Panc1 (cell line): ENCODE measurements around the gene INPP4B. TPM values are rescaled to one million over a fixed set of nuclear protein-coding genes. Genes with fewer than 3 reads are reported as not detected.

Experiments
- ATAC-seq: fragments of 200-7000 bp; cut with Tn5 transposase; 2 replicates; pipeline ENCODE4 v1.9.1; 2020; ENCODE audit warnings: mild to moderate bottlenecking, moderate library complexity
- BruUV-seq: library from RNA; stranded (reverse); fragments of 400-500 nt; replicated peaks from 2 replicates; lab custom pipeline; 2021; lab: Mats Ljungman, UMichigan
- CTCF ChIA-PET: fragments of 300-600 bp; sonication (Branson Sonifier 250); formaldehyde crosslinking; loops from one replicate; lab custom pipeline; 2022; ENCODE audit warnings: antibody characterized with exemption; lab: Charles Lee
- POLR2A ChIA-PET: fragments of 300-600 bp; sonication (Branson Sonifier 250); formaldehyde crosslinking; loops from one replicate; lab custom pipeline; 2022; ENCODE audit warnings: antibody characterized with exemption; lab: Charles Lee
- DNase-seq: peaks from one replicate; pipeline ENCODE4 v3.0.0-alpha.2; 2010; ENCODE audit warnings: low read depth, low spot score
- H3K27ac ChIP-seq: 2 replicates; pipeline ENCODE4 v1.5.1; 2011; ENCODE audit warnings: mild to moderate bottlenecking, low read length, inconsistent platforms
- H3K27me3 ChIP-seq: fragments of 200-500 bp; sonication (Bioruptor generic); 2 replicates; pipeline ENCODE4 v1.6.0; 2014; ENCODE audit warnings: low read length, inconsistent platforms; ENCODE audit not compliant: control insufficient read depth, insufficient read depth
- H3K36me3 ChIP-seq: fragments of 200-500 bp; sonication (Bioruptor generic); 2 replicates; pipeline ENCODE4 v1.5.1; 2014; ENCODE audit warnings: inconsistent platforms, mild to moderate bottlenecking, low read length, moderate library complexity; ENCODE audit not compliant: control insufficient read depth, insufficient read depth
- H3K4me1 ChIP-seq: 2 replicates; pipeline ENCODE4 v1.5.1; 2011; ENCODE audit warnings: inconsistent platforms, mild to moderate bottlenecking, low read length, moderate library complexity; ENCODE audit not compliant: control insufficient read depth, insufficient read depth
- H3K4me3 ChIP-seq, 2 experiments: 2 replicates each; pipeline ENCODE4 v1.5.1; 2011 to 2012; ENCODE audit warnings: low read depth in 2 of 2, low read length in 2 of 2, mild to moderate bottlenecking in 2 of 2, inconsistent platforms in 1 of 2, moderate library complexity in 1 of 2
- H3K9me3 ChIP-seq: fragments of 200-500 bp; sonication (Bioruptor generic); 2 replicates; pipeline ENCODE4 v1.5.1; 2014; ENCODE audit warnings: low read depth, mild to moderate bottlenecking, inconsistent platforms, low read length, moderate library complexity; ENCODE audit not compliant: control insufficient read depth, insufficient read depth
- POLR2AphosphoS5 ChIP-seq: IDR thresholded peaks from 2 replicates; pipeline ENCODE4 v1.6.1; 2012; ENCODE audit warnings: mild to moderate bottlenecking, low read depth, low read length, moderate library complexity
- SIN3A ChIP-seq: IDR thresholded peaks from 2 replicates; pipeline ENCODE4 v1.6.1; 2012; ENCODE audit warnings: low read depth, mild to moderate bottlenecking, low read length, moderate library complexity, borderline replicate concordance; ENCODE audit not compliant: insufficient read depth
- TCF7L2 ChIP-seq: IDR thresholded peaks from 2 replicates; pipeline ENCODE4 v1.6.1; 2011; ENCODE audit warnings: mild to moderate bottlenecking, low read depth, low read length, inconsistent platforms
- in situ Hi-C: cut with HindIII; loops from 2 replicates; pipeline ENCODE4 v1.10.0; 2016; ENCODE audit warnings: low sequenced_read_pairs, low pct_unique_long_range_greater_than_20kb
- intact Hi-C: fragments of 100-400 bp; cut with micrococcal nuclease; formaldehyde crosslinking; loops from one replicate; pipeline ENCODE4 v1.10.0; 2022; ENCODE audit not compliant: unreplicated experiment
- total RNA-seq: library from RNA; stranded (reverse); gene quantifications from one replicate; pipeline ENCODE4 v1.2.1, GENCODE V29; 2021; ENCODE audit not compliant: unreplicated experiment
- TF ChIP-seq, protein P1 (sequence below): fragments of 450-650 bp; IDR thresholded peaks from 2 replicates; pipeline ENCODE4 v1.5.1; 2017; ENCODE audit warnings: mild to moderate bottlenecking
- TF ChIP-seq, protein P2 (sequence below), 2 experiments: IDR thresholded peaks; 2 replicates each; pipeline ENCODE4 v1.6.1; 2011 to 2012; ENCODE audit warnings: low read depth in 2 of 2, control low read depth in 1 of 2, low read length in 1 of 2, mild to moderate bottlenecking in 1 of 2, moderate library complexity in 1 of 2; ENCODE audit not compliant: insufficient read depth in 1 of 2

Gene INPP4B
- total RNA-seq, 1 experiment from 2014 or later, result 4.5 TPM

DNA sequence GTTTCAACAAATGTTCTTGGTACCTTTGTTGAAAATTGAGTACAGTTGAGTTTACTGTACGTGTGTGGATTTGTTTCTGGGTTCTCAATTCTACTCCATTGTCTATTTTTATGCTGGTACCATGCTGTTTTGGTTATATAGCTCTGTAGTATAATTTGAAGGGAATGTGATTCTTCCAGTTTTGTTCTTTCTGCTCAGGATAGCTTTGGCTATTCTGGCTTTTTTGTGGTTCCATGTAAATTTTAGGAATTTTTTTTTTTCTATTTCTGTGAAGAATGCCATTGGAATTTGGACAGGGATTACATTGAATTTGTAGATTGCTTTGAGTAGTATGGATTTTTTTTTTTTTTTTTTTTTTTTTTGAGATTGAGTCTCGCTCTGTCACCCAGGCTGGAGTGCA is 836.4 kb downstream of the INPP4B start:
- no peaks in the 10 kb centered on the region for H3K27me3 ChIP-seq
- no peak overlapping the region for H3K27ac ChIP-seq
- TF ChIP-seq TCF7L2 (no peak), POLR2AphosphoS5 (no peak)
- CTCF ChIA-PET, result no interaction called here
- intact Hi-C loops (no loop called here), in situ Hi-C loops (no loop called here)
- no peaks in the 10 kb centered on the region for H3K36me3 ChIP-seq
- no TSS peak for BruUV-seq
- H3K9me3 ChIP-seq, result no peaks in the 10 kb centered on the region; the same call in 1 of the 2 replicates
- H3K4me1 ChIP-seq, result no peaks in the 10 kb centered on the region
- H3K4me3 ChIP-seq, result no peak overlapping the region
- no peak for ATAC-seq
- POLR2A ChIA-PET, result interaction anchor here (0.8 kb wide), 1 partner anchor 511 kb away, joined by 6 read pairs; no protein-coding TSS in a partner anchor
- DNase-seq, result no peak

DNA sequence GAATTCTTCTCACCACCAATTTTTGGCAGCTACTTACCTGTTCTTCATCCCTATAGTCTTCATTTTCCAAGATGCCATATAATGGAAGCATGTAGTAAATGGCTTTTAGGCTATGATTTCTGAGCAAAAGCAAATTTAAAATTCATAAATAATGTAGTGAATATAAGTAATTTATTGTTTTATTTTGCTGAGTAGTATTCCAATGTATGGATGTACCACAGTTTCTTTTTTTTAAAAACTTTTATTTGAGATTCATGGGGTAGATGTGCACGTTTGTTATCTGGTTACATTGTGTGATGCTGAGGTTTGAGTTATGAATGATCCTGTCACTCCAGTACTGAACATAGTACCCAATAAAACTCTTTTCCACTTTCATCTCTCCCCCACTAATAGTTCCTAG is 840.6 kb downstream of the INPP4B start:
- TF ChIP-seq TCF7L2 (no peak), POLR2AphosphoS5 (no peak)
- TF ChIP-seq, protein P1, sequence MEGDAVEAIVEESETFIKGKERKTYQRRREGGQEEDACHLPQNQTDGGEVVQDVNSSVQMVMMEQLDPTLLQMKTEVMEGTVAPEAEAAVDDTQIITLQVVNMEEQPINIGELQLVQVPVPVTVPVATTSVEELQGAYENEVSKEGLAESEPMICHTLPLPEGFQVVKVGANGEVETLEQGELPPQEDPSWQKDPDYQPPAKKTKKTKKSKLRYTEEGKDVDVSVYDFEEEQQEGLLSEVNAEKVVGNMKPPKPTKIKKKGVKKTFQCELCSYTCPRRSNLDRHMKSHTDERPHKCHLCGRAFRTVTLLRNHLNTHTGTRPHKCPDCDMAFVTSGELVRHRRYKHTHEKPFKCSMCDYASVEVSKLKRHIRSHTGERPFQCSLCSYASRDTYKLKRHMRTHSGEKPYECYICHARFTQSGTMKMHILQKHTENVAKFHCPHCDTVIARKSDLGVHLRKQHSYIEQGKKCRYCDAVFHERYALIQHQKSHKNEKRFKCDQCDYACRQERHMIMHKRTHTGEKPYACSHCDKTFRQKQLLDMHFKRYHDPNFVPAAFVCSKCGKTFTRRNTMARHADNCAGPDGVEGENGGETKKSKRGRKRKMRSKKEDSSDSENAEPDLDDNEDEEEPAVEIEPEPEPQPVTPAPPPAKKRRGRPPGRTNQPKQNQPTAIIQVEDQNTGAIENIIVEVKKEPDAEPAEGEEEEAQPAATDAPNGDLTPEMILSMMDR, result no peak
- Histone ChIP-seq H3K4me3 (no peak overlapping the region), H3K36me3 (no peaks in the 10 kb centered on the region), H3K27ac (no peak overlapping the region), H3K9me3 (no peaks in the 10 kb centered on the region; the same call in 1 of the 2 replicates), H3K4me1 (no peaks in the 10 kb centered on the region), H3K27me3 (no peaks in the 10 kb centered on the region)
- in situ Hi-C loops, result no loop called here
- ChIA-PET CTCF (no interaction called here), POLR2A (no interaction called here)
- DNase-seq (no peak), ATAC-seq (no peak)
- no TSS peak for BruUV-seq
- intact Hi-C loops, result no loop called here

DNA sequence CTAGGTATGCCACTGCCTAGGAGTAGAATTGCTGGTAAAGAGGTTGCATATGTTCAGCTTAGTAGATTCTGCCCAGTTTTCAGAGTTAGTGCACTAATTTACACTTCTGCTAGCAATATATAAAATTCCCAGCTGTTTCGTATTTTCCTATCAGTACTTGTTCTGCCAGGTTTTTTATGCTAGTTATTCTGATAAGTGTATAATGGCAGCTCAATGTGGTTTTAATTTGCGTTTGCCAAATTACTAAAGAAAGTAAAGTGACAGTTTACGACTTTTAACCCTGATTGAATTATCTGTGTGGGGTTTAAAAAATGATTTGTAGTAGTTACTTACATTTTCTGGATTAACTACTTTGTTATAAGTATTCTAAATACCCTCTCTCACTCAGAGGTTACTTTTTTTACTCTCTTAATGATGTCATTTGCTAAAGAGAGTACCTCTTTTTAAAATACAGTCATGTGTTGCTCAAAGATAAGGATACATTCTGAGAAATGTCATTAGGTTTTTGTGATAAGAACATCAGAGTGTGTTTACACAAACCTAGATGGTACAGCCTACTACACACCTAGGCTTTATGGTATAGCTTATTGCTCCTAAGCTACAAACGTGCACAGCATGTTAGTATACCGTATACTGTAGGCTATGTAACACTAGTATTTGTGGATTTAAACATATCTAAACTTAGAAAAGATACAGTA is 846.5 kb downstream of the INPP4B start:
- ChIA-PET CTCF (no interaction called here), POLR2A (no interaction called here)
- intact Hi-C loops, result no loop called here
- no peaks in the 10 kb centered on the region for H3K36me3 ChIP-seq
- H3K27me3 ChIP-seq, result no peaks in the 10 kb centered on the region
- DNase-seq (no peak), ATAC-seq (no peak)
- H3K4me1 ChIP-seq, result no peaks in the 10 kb centered on the region
- no peak overlapping the region for H3K27ac ChIP-seq
- TF ChIP-seq, protein P2, sequence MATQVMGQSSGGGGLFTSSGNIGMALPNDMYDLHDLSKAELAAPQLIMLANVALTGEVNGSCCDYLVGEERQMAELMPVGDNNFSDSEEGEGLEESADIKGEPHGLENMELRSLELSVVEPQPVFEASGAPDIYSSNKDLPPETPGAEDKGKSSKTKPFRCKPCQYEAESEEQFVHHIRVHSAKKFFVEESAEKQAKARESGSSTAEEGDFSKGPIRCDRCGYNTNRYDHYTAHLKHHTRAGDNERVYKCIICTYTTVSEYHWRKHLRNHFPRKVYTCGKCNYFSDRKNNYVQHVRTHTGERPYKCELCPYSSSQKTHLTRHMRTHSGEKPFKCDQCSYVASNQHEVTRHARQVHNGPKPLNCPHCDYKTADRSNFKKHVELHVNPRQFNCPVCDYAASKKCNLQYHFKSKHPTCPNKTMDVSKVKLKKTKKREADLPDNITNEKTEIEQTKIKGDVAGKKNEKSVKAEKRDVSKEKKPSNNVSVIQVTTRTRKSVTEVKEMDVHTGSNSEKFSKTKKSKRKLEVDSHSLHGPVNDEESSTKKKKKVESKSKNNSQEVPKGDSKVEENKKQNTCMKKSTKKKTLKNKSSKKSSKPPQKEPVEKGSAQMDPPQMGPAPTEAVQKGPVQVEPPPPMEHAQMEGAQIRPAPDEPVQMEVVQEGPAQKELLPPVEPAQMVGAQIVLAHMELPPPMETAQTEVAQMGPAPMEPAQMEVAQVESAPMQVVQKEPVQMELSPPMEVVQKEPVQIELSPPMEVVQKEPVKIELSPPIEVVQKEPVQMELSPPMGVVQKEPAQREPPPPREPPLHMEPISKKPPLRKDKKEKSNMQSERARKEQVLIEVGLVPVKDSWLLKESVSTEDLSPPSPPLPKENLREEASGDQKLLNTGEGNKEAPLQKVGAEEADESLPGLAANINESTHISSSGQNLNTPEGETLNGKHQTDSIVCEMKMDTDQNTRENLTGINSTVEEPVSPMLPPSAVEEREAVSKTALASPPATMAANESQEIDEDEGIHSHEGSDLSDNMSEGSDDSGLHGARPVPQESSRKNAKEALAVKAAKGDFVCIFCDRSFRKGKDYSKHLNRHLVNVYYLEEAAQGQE (IDR thresholded peaks at IDR 0.05; ENCODE audit: insufficient read depth in 1 of 2, low read depth in 2 of 2, low read length in 1 of 2), result no peak
- TF ChIP-seq SIN3A (no peak), POLR2AphosphoS5 (no peak), TCF7L2 (no peak)
- TF ChIP-seq, protein P1, result no peak
- H3K4me3 ChIP-seq, result no peak overlapping the region
- BruUV-seq, result no TSS peak
- in situ Hi-C loops, result no loop called here
- no peaks in the 10 kb centered on the region for H3K9me3 ChIP-seq
